GM21737 (cell line): Measurements from ENCODE around the gene WDR47.
"Not testable (repeated sequence)": the region's sequence is repeated elsewhere in the genome, so short reads cannot be mapped to it uniquely, and the experiment has no call there.

ENCODE experiments used
- ATAC-seq: cut with Tn5 transposase; IDR thresholded peaks from one replicate; pipeline ENCODE4 v1.9.1; 2021; ENCODE audit warnings: mild to moderate bottlenecking, moderate library complexity; ENCODE audit not compliant: unreplicated experiment

WDR47 gene

GRCh38 chr1:109056064-109056463 is 14.2 kb upstream of the WDR47 start:
- ATAC-seq = no peak

GRCh38 chr1:109052145-109052544 is 10.2 kb upstream of the WDR47 start:
- not testable (repeated sequence) for ATAC-seq

- no peak for ATAC-seq
Measured at GRCh38 chr1:109050228-109050995, 8.5 kb upstream of the WDR47 start.

GRCh38 chr1:109048335-109048734 is 6.4 kb upstream of the WDR47 start:
- no peak for ATAC-seq

GRCh38 chr1:109047339-109047738 is 5.4 kb upstream of the WDR47 start:
- ATAC-seq = no peak

- no peak for ATAC-seq
Measured at GRCh38 chr1:109046671-109047070, 4.8 kb upstream of the WDR47 start.

- ATAC-seq = no peak
Measured at GRCh38 chr1:109045595-109045994, 3.7 kb upstream of the WDR47 start.

- ATAC-seq = peak; percentile 27
Measured at GRCh38 chr1:109040989-109041620, 797 bp downstream of the WDR47 start.

GRCh38 chr1:109040627-109040988 is 1.3 kb downstream of the WDR47 start:
- no peak for ATAC-seq

GRCh38 chr1:109034382-109034781 is 7.5 kb downstream of the WDR47 start:
- ATAC-seq = no peak

GRCh38 chr1:109029493-109029892 is 12.4 kb downstream of the WDR47 start:
- not testable (repeated sequence) for ATAC-seq

- no peak for ATAC-seq
Measured at GRCh38 chr1:109027841-109028240, 14.1 kb downstream of the WDR47 start.

GRCh38 chr1:109025694-109026093 is 16.2 kb downstream of the WDR47 start:
- ATAC-seq = no peak

GRCh38 chr1:109024646-109025045 is 17.3 kb downstream of the WDR47 start:
- no peak for ATAC-seq

- ATAC-seq = no peak
Measured at GRCh38 chr1:109020693-109021257, 21.1 kb downstream of the WDR47 start.

- ATAC-seq = not testable (repeated sequence)
Measured at GRCh38 chr1:109017719-109018118, 24.2 kb downstream of the WDR47 start.

- ATAC-seq = no peak
Measured at GRCh38 chr1:109017134-109017533, 24.8 kb downstream of the WDR47 start.

- no peak for ATAC-seq
Measured at GRCh38 chr1:109011335-109011734, 30.6 kb downstream of the WDR47 start.

GRCh38 chr1:108996622-108997021 is 45.3 kb downstream of the WDR47 start:
- ATAC-seq = not testable (repeated sequence)

GRCh38 chr1:108983114-108983513 is 58.8 kb downstream of the WDR47 start:
- no peak for ATAC-seq

GRCh38 chr1:108976658-108977057 is 65.2 kb downstream of the WDR47 start:
- ATAC-seq = no peak

GRCh38 chr1:108972951-108973350 is 69.0 kb downstream of the WDR47 start:
- ATAC-seq = no peak
